ENCODE measurements around the gene SIPA1L3.

The SIPA1L3 gene

GRCh38 chr19:38193445-38193844 lies 286.4 kb downstream of the SIPA1L3 start:
- DNase-seq (ENCODE audit: low spot score): no peak

- no peak for DNase-seq (ENCODE audit: low spot score)
Observed at GRCh38 chr19:38194061-38194701, 287.2 kb downstream of the SIPA1L3 start.

GRCh38 chr19:38195237-38195636 lies 288.2 kb downstream of the SIPA1L3 start:
- DNase-seq (ENCODE audit: low spot score): no peak

GRCh38 chr19:38196245-38196837 lies 289.3 kb downstream of the SIPA1L3 start:
- DNase-seq (ENCODE audit: low spot score): no peak

GRCh38 chr19:38196948-38197656 lies 290.1 kb downstream of the SIPA1L3 start:
- no peak for DNase-seq (ENCODE audit: low spot score)

- DNase-seq (ENCODE audit: low spot score): no peak
Observed at GRCh38 chr19:38197937-38198704, 291.1 kb downstream of the SIPA1L3 start.

GRCh38 chr19:38199340-38199739 lies 292.3 kb downstream of the SIPA1L3 start:
- no peak for DNase-seq (ENCODE audit: low spot score)

- DNase-seq (ENCODE audit: low spot score): no peak
Observed at GRCh38 chr19:38201731-38202130, 294.7 kb downstream of the SIPA1L3 start.

GRCh38 chr19:38202504-38202903 lies 295.5 kb downstream of the SIPA1L3 start:
- DNase-seq (ENCODE audit: low spot score): no peak

- DNase-seq (ENCODE audit: low spot score): no peak
Observed at GRCh38 chr19:38203197-38203596, 296.2 kb downstream of the SIPA1L3 start.

- DNase-seq (ENCODE audit: low spot score): no peak
Observed at GRCh38 chr19:38204096-38204495, 297.1 kb downstream of the SIPA1L3 start.

- no peak for DNase-seq (ENCODE audit: low spot score)
Observed at GRCh38 chr19:38204728-38205127, 297.7 kb downstream of the SIPA1L3 start.

- no peak for DNase-seq (ENCODE audit: low spot score)
Observed at GRCh38 chr19:38206006-38206745, 299.2 kb downstream of the SIPA1L3 start.

- DNase-seq (ENCODE audit: low spot score): no peak
Observed at GRCh38 chr19:38206928-38207327, 299.9 kb downstream of the SIPA1L3 start.

- no peak for DNase-seq (ENCODE audit: low spot score)
Observed at GRCh38 chr19:38207543-38207942, 300.5 kb downstream of the SIPA1L3 start.

GRCh38 chr19:38208571-38208970 lies 301.6 kb downstream of the SIPA1L3 start:
- no peak for DNase-seq (ENCODE audit: low spot score)

- no peak for DNase-seq (ENCODE audit: low spot score)
Observed at GRCh38 chr19:38209152-38209551, 302.1 kb downstream of the SIPA1L3 start.

GRCh38 chr19:38209671-38210457 lies 302.9 kb downstream of the SIPA1L3 start:
- DNase-seq (ENCODE audit: low spot score): no peak

- DNase-seq (ENCODE audit: low spot score): no peak
Observed at GRCh38 chr19:38210458-38210987, 303.5 kb downstream of the SIPA1L3 start.

GRCh38 chr19:38211151-38211591 lies 304.2 kb downstream of the SIPA1L3 start:
- no peak for DNase-seq (ENCODE audit: low spot score)

- no peak for DNase-seq (ENCODE audit: low spot score)
Observed at GRCh38 chr19:38211766-38212165, 304.8 kb downstream of the SIPA1L3 start.

Data from hematopoietic multipotent progenitor cell treated with erythropoietin and hydrocortisone succinate and interleukin-3 and kit ligand, for 17 days (in vitro differentiated cells).